H1 (cell line): ENCODE measurements around the gene ZNF625. TPM values are rescaled to one million over a fixed set of nuclear protein-coding genes. Genes with fewer than 3 reads are reported as not detected.

Experiments
- CTCF ChIA-PET: fragments of 300-600 bp; sonication (Branson Sonifier 250); formaldehyde crosslinking; loops from one replicate; lab custom pipeline; 2021; ENCODE audit not compliant: partially characterized antibody; lab: Charles Lee
- POLR2A ChIA-PET: fragments of 300-600 bp; sonication (Branson Sonifier 250); formaldehyde crosslinking; loops from one replicate; lab custom pipeline; 2021; ENCODE audit warnings: inconsistent platforms; ENCODE audit not compliant: partially characterized antibody; lab: Charles Lee
- DNase-seq, 2 experiments: peaks; one replicate each; pipeline versions ENCODE4 v3.0.0 to v3.0.0-alpha.2; 2010 to 2022; ENCODE audit warnings: low spot score in 2 of 2, low read depth in 1 of 2, mixed read lengths in 1 of 2
- FAIRE-seq: peaks from 2 replicates; lab custom pipeline; 2011; peaks lifted over from hg19 to GRCh38; lab: Jason Lieb, UNC
- H2AFZ ChIP-seq: 2 replicates; pipeline ENCODE4 v1.8.1; 2012; ENCODE audit warnings: low read length, inconsistent platforms
- H2AK5ac ChIP-seq: 2 replicates; pipeline ENCODE4 v1.6.1; 2013; ENCODE audit warnings: low read depth, low read length
- H2BK120ac ChIP-seq: replicated peaks from 2 replicates; pipeline ENCODE3; 2013; ENCODE audit warnings: low read depth, low read length, inconsistent platforms
- H2BK12ac ChIP-seq: 2 replicates; pipeline ENCODE4 v1.6.1; 2013; ENCODE audit warnings: low read depth, low read length
- H2BK15ac ChIP-seq: 2 replicates; pipeline ENCODE4 v1.6.1; 2013; ENCODE audit warnings: low read length
- H2BK20ac ChIP-seq: 2 replicates; pipeline ENCODE4 v1.6.1; 2013; ENCODE audit warnings: low read length
- H2BK5ac ChIP-seq: 2 replicates; pipeline ENCODE4 v1.6.1; 2013; ENCODE audit warnings: low read depth, low read length
- H3K14ac ChIP-seq: 2 replicates; pipeline ENCODE4 v1.6.1; 2013; ENCODE audit warnings: inconsistent platforms; ENCODE audit not compliant: insufficient read length
- H3K18ac ChIP-seq: 2 replicates; pipeline ENCODE4 v1.6.1; 2013; ENCODE audit warnings: low read length; ENCODE audit errors: extremely low read depth
- H3K23ac ChIP-seq: 2 replicates; pipeline ENCODE4 v1.6.1; 2013; ENCODE audit warnings: inconsistent platforms; ENCODE audit not compliant: insufficient read length
- H3K23me2 ChIP-seq: 2 replicates; pipeline ENCODE4 v1.6.1; 2013; ENCODE audit warnings: low read depth, low read length
- H3K27ac ChIP-seq: 2 replicates; pipeline ENCODE4 v1.6.1; 2011; ENCODE audit warnings: low read depth, low read length, inconsistent platforms
- H3K27me3 ChIP-seq, 4 experiments: replicated peaks in 1 of 4; 1 replicate in 1 of 4; 2 replicates in 3 of 4; pipeline versions ENCODE4 v1.6.1 to v1.8.1; 2011 to 2013; ENCODE audit warnings: low read length in 3 of 4, mild to moderate bottlenecking in 3 of 4, inconsistent platforms in 2 of 4, mixed read lengths in 2 of 4, moderate library complexity in 1 of 4; ENCODE audit not compliant: control insufficient read depth in 3 of 4, insufficient read depth in 3 of 4; ENCODE audit errors: extremely low read depth in 1 of 4
- H3K36me3 ChIP-seq, 4 experiments: 2 replicates each; pipeline versions ENCODE4 v1.6.1 to v1.8.1; 2011 to 2013; ENCODE audit warnings: mild to moderate bottlenecking in 4 of 4, low read length in 3 of 4, moderate library complexity in 2 of 4, control low read depth in 1 of 4, inconsistent platforms in 1 of 4; ENCODE audit not compliant: insufficient read depth in 4 of 4, control insufficient read depth in 2 of 4
- H3K4ac ChIP-seq: replicated peaks from 2 replicates; pipeline ENCODE3; 2013; ENCODE audit warnings: low read length, low read depth, mixed read lengths, inconsistent platforms; ENCODE audit not compliant: insufficient read length
- H3K4me1 ChIP-seq, 4 experiments: replicated peaks in 1 of 4; 1 replicate in 1 of 4; 2 replicates in 3 of 4; pipeline versions ENCODE4 v1.6.1 to v1.8.1; 2011 to 2013; ENCODE audit warnings: low read length in 3 of 4, inconsistent platforms in 2 of 4, mixed read lengths in 1 of 4; ENCODE audit not compliant: insufficient read depth in 4 of 4, control insufficient read depth in 3 of 4
- H3K4me2 ChIP-seq, 2 experiments: 2 replicates each; pipeline versions ENCODE4 v1.6.1 to v1.8.1; 2011 to 2013; ENCODE audit warnings: low read depth in 2 of 2, low read length in 2 of 2, control low read depth in 1 of 2, inconsistent platforms in 1 of 2, mild to moderate bottlenecking in 1 of 2; ENCODE audit not compliant: insufficient read depth in 1 of 2
- H3K4me3 ChIP-seq, 4 experiments: fragments of 200-600, 300-600 bp in 1 of 4; sonication (generic), shearing (Covaris generic), sonication (Bioruptor Twin) in 1 of 4; 2 replicates each; pipeline versions ENCODE4 v1.5.1 to v1.8.1; 2011 to 2016; ENCODE audit warnings: low read length in 4 of 4, low read depth in 3 of 4, control low read depth in 2 of 4, inconsistent platforms in 2 of 4, mild to moderate bottlenecking in 2 of 4, mixed read lengths in 1 of 4, moderate library complexity in 1 of 4; ENCODE audit not compliant: insufficient read depth in 2 of 4; ENCODE audit errors: extremely low read depth in 1 of 4
- H3K56ac ChIP-seq: replicated peaks from 2 replicates; pipeline ENCODE3; 2013; ENCODE audit warnings: low read depth, mild to moderate bottlenecking, mixed read lengths, low read length, inconsistent platforms; ENCODE audit not compliant: insufficient read length
- H3K79me1 ChIP-seq: 2 replicates; pipeline ENCODE4 v1.6.1; 2013; ENCODE audit warnings: low read depth, low read length, control low read depth
- H3K79me2 ChIP-seq, 2 experiments: 2 replicates each; pipeline versions ENCODE4 v1.6.1 to v1.8.1; 2012 to 2013; ENCODE audit warnings: low read length in 2 of 2, mild to moderate bottlenecking in 2 of 2, inconsistent platforms in 1 of 2; ENCODE audit not compliant: insufficient read depth in 2 of 2, control insufficient read depth in 1 of 2
- H3K9ac ChIP-seq, 4 experiments: replicated peaks in 1 of 4; 1 replicate in 1 of 4; 2 replicates in 3 of 4; pipeline versions ENCODE4 v1.6.1 to v1.8.1; 2011 to 2013; ENCODE audit warnings: low read depth in 3 of 4, low read length in 3 of 4, control low read depth in 2 of 4, mild to moderate bottlenecking in 2 of 4, moderate library complexity in 2 of 4, inconsistent platforms in 1 of 4; ENCODE audit errors: extremely low read depth in 1 of 4
- H3K9me3 ChIP-seq, 2 experiments: 2 replicates each; pipeline versions ENCODE4 v1.6.1 to v1.8.1; 2012 to 2013; ENCODE audit warnings: mild to moderate bottlenecking in 2 of 2, moderate library complexity in 2 of 2, control low read depth in 1 of 2, inconsistent platforms in 1 of 2, low read depth in 1 of 2, low read length in 1 of 2, mixed read lengths in 1 of 2; ENCODE audit not compliant: insufficient read depth in 2 of 2
- H4K20me1 ChIP-seq, 2 experiments: replicated peaks in 1 of 2; 2 replicates each; pipeline versions ENCODE3 to v1.8.1; 2011 to 2013; ENCODE audit warnings: inconsistent platforms in 2 of 2, low read length in 2 of 2, mild to moderate bottlenecking in 1 of 2; ENCODE audit not compliant: insufficient read depth in 2 of 2, control insufficient read depth in 1 of 2
- H4K5ac ChIP-seq: 2 replicates; pipeline ENCODE4 v1.6.1; 2013; ENCODE audit warnings: low read length, low read depth, mixed read lengths, inconsistent platforms; ENCODE audit not compliant: insufficient read length
- H4K8ac ChIP-seq: 2 replicates; pipeline ENCODE4 v1.8.0; 2013; ENCODE audit warnings: mild to moderate bottlenecking, moderate library complexity, low read length, inconsistent platforms; ENCODE audit not compliant: insufficient read depth; ENCODE audit errors: extremely low read depth
- H4K91ac ChIP-seq: replicated peaks from 2 replicates; pipeline ENCODE3; 2013; ENCODE audit warnings: low read length, mixed read lengths, inconsistent platforms; ENCODE audit not compliant: insufficient read length
- CBX5 ChIP-seq: fragments of 300-800, 300-1000 bp; sonication (generic); IDR thresholded peaks from 2 replicates; pipeline ENCODE4 v1.7.1; 2016; ENCODE audit warnings: antibody characterized with exemption, low read length, low read depth
- CTCF ChIP-seq, 3 experiments: IDR thresholded peaks; 1 replicate in 2 of 3; 2 replicates in 1 of 3; pipeline versions ENCODE4 v1.5.1 to v1.6.1; 2011; ENCODE audit warnings: low read length in 3 of 3, mild to moderate bottlenecking in 3 of 3, inconsistent platforms in 2 of 3, low read depth in 1 of 3, moderate library complexity in 1 of 3; ENCODE audit not compliant: insufficient read depth in 1 of 3; ENCODE audit errors: control extremely low read depth in 1 of 3
- EP300 ChIP-seq, 2 experiments: IDR thresholded peaks; 1 replicate in 1 of 2; 2 replicates in 1 of 2; pipeline ENCODE4 v1.6.1; 2011 to 2012; ENCODE audit warnings: low read depth in 2 of 2, low read length in 2 of 2, mild to moderate bottlenecking in 2 of 2, borderline replicate concordance in 1 of 2, inconsistent platforms in 1 of 2, moderate library complexity in 1 of 2
- FOSL1 ChIP-seq: IDR thresholded peaks from 2 replicates; pipeline ENCODE4 v1.6.1; 2011; ENCODE audit warnings: mild to moderate bottlenecking, low read depth, low read length, moderate library complexity; ENCODE audit not compliant: insufficient read depth
- GTF2F1 ChIP-seq: IDR thresholded peaks from 2 replicates; pipeline ENCODE4 v1.6.1; 2012; ENCODE audit warnings: low read depth, low read length, improper control_type of control experiment, borderline replicate concordance
- RFX5 ChIP-seq: IDR thresholded peaks from 2 replicates; pipeline ENCODE4 v1.6.1; 2011; ENCODE audit warnings: low read depth, low read length, improper control_type of control experiment, borderline replicate concordance
- WGBS, 2 experiments: shearing (Covaris generic) in 1 of 2; methylation state at CpG; one replicate each; pipeline versions ENCODE4 v1.1.6 to v1.1.7; 2013 to 2015; ENCODE audit warnings: low lambda C conversion rate in 2 of 2, mixed read lengths in 2 of 2, inconsistent platforms in 1 of 2, low coverage in 1 of 2, missing lambda C conversion rate in 1 of 2; ENCODE audit not compliant: insufficient replicate concordance in 2 of 2, insufficient coverage in 1 of 2, insufficient read length in 1 of 2; ENCODE audit errors: extremely low coverage in 1 of 2, missing lambda C conversion rate in 1 of 2; 5-methylcytosine and 5-hydroxymethylcytosine counted together
- polyA plus RNA-seq, 7 experiments: library from polyadenylated mRNA; depleted of rRNA in 3 of 7; stranded (reverse) in 5 of 7; unstranded in 2 of 7; fragments of >200 nt in 5 of 7; fragments of 200-250 nt in 2 of 7; gene quantifications; 1 replicate in 5 of 7; 2 replicates in 1 of 7; 4 replicates in 1 of 7; pipeline versions ENCODE4 v1.2.1 to v1.2.3, GENCODE V29; 2011 to 2013; ENCODE audit warnings: missing spikeins in 2 of 7, mixed read lengths in 2 of 7
- total RNA-seq: library from RNA; stranded (reverse); fragmentation: NEBNext Ultra II Directional; extraction: Animal tissue kit (Norgen Biotek cat#: 25700); gene quantifications from 2 replicates; pipeline ENCODE4 v1.2.1, GENCODE V29; 2021

ZNF625 gene
- total and polyA plus RNA-seq, 2 of the 8 experiments (the other 6 are each of a cell fraction or from before 2014, with no cell fraction given), result 2.5 to 26.8 TPM

- H3K27me3 ChIP-seq, result no peaks in the 10 kb centered on the region
- H2BK20ac ChIP-seq, result no peak overlapping the region
- no peak overlapping the region for H2BK12ac ChIP-seq
- H3K4me3 ChIP-seq, result no peak overlapping the region
- H3K23me2 ChIP-seq, result 0 out of 2 replicates have a peak, but pooled peaks cover 2% of the 10 kb centered on the region
- H3K27ac ChIP-seq, result no peak overlapping the region
- DNase-seq (no peak), FAIRE-seq (no peak)
- peaks cover 2 to 50% (median 23%) of the 10 kb centered on the region in 4 experiments; a peak in 6 of 8 replicates for H3K36me3 ChIP-seq
- no peak overlapping the region for H3K56ac ChIP-seq
- peaks cover 0 to 62% of the 10 kb centered on the region in 2 experiments; a peak in 3 of 4 replicates for H3K79me2 ChIP-seq
- H2BK15ac ChIP-seq, result no peak overlapping the region
- no peak overlapping the region for H4K91ac ChIP-seq
- no peak overlapping the region for H3K4me2 ChIP-seq
- H2BK5ac ChIP-seq, result no peak overlapping the region
- no peak overlapping the region for H3K4ac ChIP-seq
- no peak overlapping the region for H4K8ac ChIP-seq
- H3K9me3 ChIP-seq, result peaks cover 13 to 16% of the 10 kb centered on the region in 2 experiments; a peak in 2 of 4 replicates
- ChIA-PET CTCF (interaction anchor here (1.0 to 1.6 kb wide), 4 partner anchors 29 to 218 kb away, joined by 3 to 5 read pairs (median 4); partner anchors contain the start of gene ZNF20), POLR2A (interaction anchor here (0.9 to 1.9 kb wide), 4 partner anchors 20 to 59 kb away, joined by 3 to 7 read pairs (median 4); partner anchors contain the start of genes ZNF625 and ZNF878)
- H3K4me1 ChIP-seq, result no peaks in the 10 kb centered on the region; a peak in 1 of 7 replicates
- no peak overlapping the region for H4K5ac ChIP-seq
- whole genome bisulfite sequencing, 2 experiments, result 86% methylated on average over 7 of the region's 9 CpGs; no CpG with 5 or more reads in 1 of the 2 experiments
- H3K14ac ChIP-seq, result no peak overlapping the region
- H3K18ac ChIP-seq, result no peak overlapping the region
- no peak overlapping the region for H2AK5ac ChIP-seq
- H2BK120ac ChIP-seq, result no peak overlapping the region
- H3K9ac ChIP-seq, result no peak overlapping the region
- H3K23ac ChIP-seq, result no peak overlapping the region
- H2AFZ ChIP-seq, result no peak overlapping the region
- peaks cover 3% of the 10 kb centered on the region; the same call in 1 of the 2 replicates for H3K79me1 ChIP-seq
- H4K20me1 ChIP-seq, result no peaks in the 10 kb centered on the region
- no peak for TF ChIP-seq GTF2F1
- TF ChIP-seq CTCF (IDR thresholded peaks at IDR 0.05; ENCODE audit: control extremely low read depth in 1 of 3, insufficient read depth in 1 of 3, low read depth in 1 of 3, low read length in 3 of 3), result no peak
- TF ChIP-seq EP300 (IDR thresholded peaks at IDR 0.05; ENCODE audit: borderline replicate concordance in 1 of 2, low read depth in 2 of 2, low read length in 2 of 2), result no peak
- TF ChIP-seq RFX5, result no peak
- TF ChIP-seq FOSL1, result no peak
- TF ChIP-seq CBX5, result no peak
Measured at GRCh38 chr19:12098040-12098439, 58.5 kb downstream of the ZNF625 start.
